HEK293T (cell line): Measurements from ENCODE around the gene LRMDA.

ENCODE experiments used
- CTCF ChIA-PET: fragments of 350-600 bp; formaldehyde crosslinking; extraction: SDS; loops from one replicate; lab custom pipeline; 2021; ENCODE audit warnings: antibody characterized with exemption, inconsistent platforms; lab: Yijun Ruan, JAX
- POLR2A ChIA-PET: fragments of 350-600 bp; formaldehyde crosslinking; extraction: SDS; loops from one replicate; lab custom pipeline; 2020; ENCODE audit warnings: antibody characterized with exemption, inconsistent platforms; lab: Yijun Ruan, JAX
- DNase-seq: peaks from one replicate; pipeline ENCODE4 v3.0.0; 2012; ENCODE audit warnings: mixed read lengths; ENCODE audit errors: extremely low spot score
- ARNT ChIP-seq: fragments of 450-650 bp; IDR thresholded peaks from 2 replicates; pipeline ENCODE4 v1.6.1; 2017; ENCODE audit warnings: mild to moderate bottlenecking
- BHLHE40 ChIP-seq: fragments of 450-650 bp; IDR thresholded peaks from 2 replicates; pipeline ENCODE4 v1.6.1; 2016; ENCODE audit warnings: mild to moderate bottlenecking, moderate library complexity, borderline replicate concordance
- CTBP1 ChIP-seq: fragments of 450-650 bp; IDR thresholded peaks from 2 replicates; pipeline ENCODE4 v1.6.1; 2016; ENCODE audit warnings: borderline replicate concordance
- ELF4 ChIP-seq: fragments of 450-650 bp; IDR thresholded peaks from 2 replicates; pipeline ENCODE4 v1.6.1; 2017; ENCODE audit warnings: antibody characterized with exemption
- FOXA1 ChIP-seq: fragments of 450-650 bp; IDR thresholded peaks from 2 replicates; pipeline ENCODE4 v1.6.1; 2016; ENCODE audit warnings: mild to moderate bottlenecking
- FOXK2 ChIP-seq: fragments of 450-650 bp; IDR thresholded peaks from 2 replicates; pipeline ENCODE4 v1.6.1; 2016; ENCODE audit warnings: mild to moderate bottlenecking
- FOXM1 ChIP-seq: fragments of 450-650 bp; IDR thresholded peaks from 2 replicates; pipeline ENCODE4 v1.6.1; 2017; ENCODE audit warnings: mild to moderate bottlenecking, borderline replicate concordance
- HDGF ChIP-seq: fragments of 450-650 bp; IDR thresholded peaks from 2 replicates; pipeline ENCODE4 v1.6.1; 2017; ENCODE audit warnings: antibody characterized with exemption, borderline replicate concordance
- L3MBTL2 ChIP-seq: fragments of 450-650 bp; conservative IDR thresholded peaks from 2 replicates; pipeline ENCODE4 v1.6.1; 2016; ENCODE audit warnings: mild to moderate bottlenecking
- LEF1 ChIP-seq: fragments of 450-650 bp; IDR thresholded peaks from 2 replicates; pipeline ENCODE4 v1.6.1; 2017; ENCODE audit warnings: mild to moderate bottlenecking, borderline replicate concordance
- NFRKB ChIP-seq: fragments of 450-650 bp; IDR thresholded peaks from 2 replicates; pipeline ENCODE4 v1.6.1; 2016; ENCODE audit warnings: mild to moderate bottlenecking, moderate library complexity
- SP1 ChIP-seq: fragments of 450-650 bp; IDR thresholded peaks from 2 replicates; pipeline ENCODE4 v1.6.1; 2017
- SUZ12 ChIP-seq: fragments of 450-650 bp; IDR thresholded peaks from 2 replicates; pipeline ENCODE4 v1.6.1; 2016; ENCODE audit warnings: mild to moderate bottlenecking
- TARDBP ChIP-seq: fragments of 450-650 bp; IDR thresholded peaks from 2 replicates; pipeline ENCODE4 v1.6.1; 2016
- ZNF384 ChIP-seq: fragments of 450-650 bp; IDR thresholded peaks from 2 replicates; pipeline ENCODE4 v1.6.1; 2016
- TF ChIP-seq, protein P1 (sequence below): fragments of 450-650 bp; IDR thresholded peaks from 2 replicates; pipeline ENCODE4 v1.6.1; 2016

The LRMDA gene

DNA sequence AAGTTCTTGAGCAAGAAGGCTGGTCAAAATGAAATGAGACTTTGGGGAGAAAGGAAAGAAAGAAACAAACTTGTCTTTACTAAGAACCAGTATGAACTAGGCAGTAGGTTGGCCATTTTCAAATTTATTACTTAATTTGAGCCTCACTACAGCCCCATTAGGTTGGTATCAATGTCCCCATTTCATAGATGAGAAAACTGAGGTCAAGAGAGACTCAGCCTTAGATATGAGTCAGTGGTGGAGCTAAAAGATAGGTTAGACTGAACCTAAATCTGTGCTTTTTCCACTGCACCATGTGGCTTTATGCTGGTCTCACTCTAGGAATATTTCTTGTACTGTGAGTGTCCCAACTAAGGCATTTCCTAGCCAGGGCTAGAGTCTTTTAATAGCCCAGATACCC, 38.7 kb upstream of the LRMDA start:
- no peak for TF ChIP-seq FOXK2
- TF ChIP-seq ELF4, result no peak
- TF ChIP-seq, protein P1, sequence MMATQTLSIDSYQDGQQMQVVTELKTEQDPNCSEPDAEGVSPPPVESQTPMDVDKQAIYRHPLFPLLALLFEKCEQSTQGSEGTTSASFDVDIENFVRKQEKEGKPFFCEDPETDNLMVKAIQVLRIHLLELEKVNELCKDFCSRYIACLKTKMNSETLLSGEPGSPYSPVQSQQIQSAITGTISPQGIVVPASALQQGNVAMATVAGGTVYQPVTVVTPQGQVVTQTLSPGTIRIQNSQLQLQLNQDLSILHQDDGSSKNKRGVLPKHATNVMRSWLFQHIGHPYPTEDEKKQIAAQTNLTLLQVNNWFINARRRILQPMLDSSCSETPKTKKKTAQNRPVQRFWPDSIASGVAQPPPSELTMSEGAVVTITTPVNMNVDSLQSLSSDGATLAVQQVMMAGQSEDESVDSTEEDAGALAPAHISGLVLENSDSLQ, result no peak
- TF ChIP-seq TARDBP, result no peak
- TF ChIP-seq SP1, result no peak
- TF ChIP-seq BHLHE40, result no peak
- no peak for TF ChIP-seq HDGF
- TF ChIP-seq ARNT, result no peak
- no peak for TF ChIP-seq L3MBTL2
- no peak for TF ChIP-seq ZNF384
- no peak for DNase-seq
- POLR2A ChIA-PET, result interaction anchor here (1.0 to 12.0 kb wide), 4 partner anchors 9 to 99 kb away, joined by 4 to 178 read pairs (median 66); partner anchors contain the start of gene ZNF503

DNA sequence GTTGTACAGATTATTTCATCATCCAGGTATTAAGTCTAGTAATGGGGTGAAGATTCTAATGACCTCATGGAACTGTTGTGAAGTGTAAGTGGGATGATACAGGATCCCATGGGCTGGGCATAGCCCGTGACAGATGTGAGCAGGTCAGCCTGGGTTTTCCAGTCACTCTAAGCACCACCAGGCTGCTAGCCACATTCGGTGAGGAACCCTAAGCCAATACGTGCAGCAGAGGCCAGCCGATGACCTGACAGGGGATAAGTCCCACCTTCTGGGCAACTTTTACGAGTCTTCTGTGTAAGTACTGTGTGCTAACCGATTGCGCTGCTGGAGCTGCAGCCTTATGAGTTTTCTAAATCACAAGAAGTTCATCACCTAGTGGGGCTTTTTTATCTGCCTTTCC, 37.2 kb upstream of the LRMDA start:
- CTCF ChIA-PET, result interaction anchor here (0.6 to 2.9 kb wide), 6 partner anchors 8 to 199 kb away, joined by 3 to 22 read pairs (median 8); partner anchors contain the start of gene COMTD1
- TF ChIP-seq SUZ12 (no peak), FOXM1 (no peak), ZNF384 (no peak), CTBP1 (no peak), BHLHE40 (no peak), HDGF (no peak), SP1 (no peak), L3MBTL2 (no peak), FOXA1 (no peak), TARDBP (no peak), ARNT (no peak), ELF4 (no peak), LEF1 (no peak), NFRKB (no peak)
- TF ChIP-seq, protein P1, result no peak
- no peak for DNase-seq
- POLR2A ChIA-PET, result interaction anchor here (1.2 to 12.0 kb wide), 5 partner anchors 11 to 200 kb away, joined by 4 to 178 read pairs (median 125); no protein-coding TSS in a partner anchor

More for the DNA sequence above, 38.7 kb upstream of the LRMDA start:
- CTCF ChIA-PET, result no interaction called here

DNA sequence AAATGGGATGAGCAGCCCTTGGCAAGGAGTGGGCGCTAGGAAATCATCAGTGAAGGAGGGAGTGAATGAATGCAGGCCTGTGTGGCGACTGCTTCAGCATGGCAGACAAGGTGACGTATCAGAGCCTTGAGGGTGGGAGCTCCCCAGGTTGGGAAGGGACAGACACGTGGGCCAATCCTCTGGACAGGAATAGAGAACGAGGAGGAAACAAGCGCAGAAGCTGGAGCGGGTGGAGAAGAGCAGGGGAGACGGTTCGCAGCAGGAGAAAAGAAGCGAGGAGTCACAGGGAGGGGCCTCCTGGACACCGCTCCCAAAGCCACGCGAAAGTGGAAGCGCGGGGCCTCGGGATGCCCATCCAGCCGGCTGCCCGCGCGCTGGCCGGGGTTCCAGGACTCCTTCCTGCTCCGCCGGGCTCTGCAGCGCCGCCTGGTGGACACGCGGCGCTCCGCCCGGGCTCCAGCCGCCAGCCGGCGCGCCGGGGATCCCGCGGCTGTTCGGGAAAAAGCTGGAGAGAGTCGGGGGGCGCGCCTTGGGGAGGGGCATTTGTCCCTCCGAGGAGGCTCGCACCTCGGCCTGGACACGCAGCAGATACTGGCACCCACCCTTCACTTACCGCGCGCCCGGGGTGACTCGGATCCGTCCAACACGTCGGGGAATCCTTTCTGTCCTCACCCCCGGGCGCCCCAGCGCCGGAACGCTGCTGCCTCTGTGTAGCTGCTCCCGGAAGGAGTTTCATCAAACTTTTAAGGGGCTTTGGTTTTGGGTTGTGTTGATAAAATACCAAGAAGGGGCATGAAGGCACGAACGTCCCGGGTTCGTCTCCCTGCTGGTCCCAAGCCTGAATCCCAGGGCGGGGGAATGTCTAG, 36.1 kb upstream of the LRMDA start:
- POLR2A ChIA-PET, result interaction anchor here (0.7 to 12.0 kb wide), 13 partner anchors 8 to 719 kb away, joined by 3 to 178 read pairs (median 8); no protein-coding TSS in a partner anchor
- CTCF ChIA-PET, result interaction anchor here (0.6 to 2.9 kb wide), 28 partner anchors 9 to 1508 kb away, joined by 3 to 22 read pairs (median 3); partner anchors contain the start of gene COMTD1
- no peak for DNase-seq
- no peak for TF ChIP-seq FOXM1
- no peak for TF ChIP-seq FOXK2
- TF ChIP-seq SUZ12, result no peak
- TF ChIP-seq ELF4, result no peak
- no peak for TF ChIP-seq HDGF
- no peak for TF ChIP-seq FOXA1
- no peak for TF ChIP-seq NFRKB
- TF ChIP-seq LEF1, result no peak
- TF ChIP-seq L3MBTL2, result no peak
- no peak for TF ChIP-seq ARNT
- no peak for TF ChIP-seq ZNF384
- TF ChIP-seq TARDBP, result no peak
- TF ChIP-seq, protein P1, result no peak
- no peak for TF ChIP-seq SP1
- TF ChIP-seq CTBP1, result no peak
- no peak for TF ChIP-seq BHLHE40

DNA sequence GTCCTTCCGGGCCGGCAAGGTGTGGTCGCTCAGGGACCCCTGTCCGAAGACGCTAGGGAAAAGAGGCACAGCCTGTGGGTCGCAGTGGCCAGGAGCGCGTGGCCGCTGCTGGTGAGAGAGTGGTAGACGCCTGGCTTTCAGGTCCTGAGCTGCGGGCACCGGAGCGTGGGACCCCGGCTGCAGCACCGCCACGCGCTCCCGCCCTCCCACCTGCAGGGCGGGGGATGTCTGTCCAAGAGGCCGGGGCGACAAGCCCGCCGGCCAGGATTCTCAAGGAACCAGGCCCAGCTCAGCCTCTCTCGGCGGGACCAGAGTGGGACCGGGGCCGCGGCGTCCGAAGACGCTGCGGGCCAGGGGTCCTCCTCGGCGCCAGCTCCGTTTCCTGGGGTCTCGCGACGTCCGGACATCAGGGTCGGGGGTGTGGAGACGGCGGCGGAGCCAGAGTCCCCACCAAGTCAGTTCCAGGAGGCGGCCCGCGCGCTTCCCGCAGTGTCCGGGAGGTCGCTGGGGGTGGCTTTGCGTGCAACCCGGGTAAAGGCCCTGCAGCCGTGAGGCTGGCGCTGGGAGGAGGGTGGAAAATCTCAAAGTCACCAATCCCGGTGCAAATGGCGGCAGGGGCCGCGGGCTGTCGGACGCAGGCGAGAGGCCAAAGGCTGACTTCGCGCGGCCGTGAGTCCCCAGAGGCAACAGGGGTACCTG, 35.3 kb upstream of the LRMDA start:
- no peak for DNase-seq
- TF ChIP-seq L3MBTL2, result no peak
- TF ChIP-seq, protein P1, result no peak
- ChIA-PET POLR2A (interaction anchor here (0.7 to 12.0 kb wide), 14 partner anchors 9 to 718 kb away, joined by 3 to 178 read pairs (median 6); no protein-coding TSS in a partner anchor), CTCF (interaction anchor here (0.6 to 2.9 kb wide), 26 partner anchors 10 to 1507 kb away, joined by 3 to 22 read pairs (median 3); partner anchors contain the start of gene COMTD1)
